Peyer's patch (tissue), 4 donors: ENCODE data around the gene NDC1.

Source experiments
- CTCF ChIP-seq, 6 experiments: fragments of 450-650 bp in 4 of 6; fragments of 200-600 bp in 2 of 6; sonication (generic) in 1 of 6; IDR thresholded peaks; one replicate each; pipeline ENCODE4 v1.5.1; 2017 to 2019; ENCODE audit warnings: antibody characterized with exemption in 6 of 6, mild to moderate bottlenecking in 3 of 6, moderate library complexity in 1 of 6
- POLR2A ChIP-seq, 2 donors: fragments of 450-650 bp; IDR thresholded peaks; one replicate each; pipeline ENCODE4 v1.5.1; 2017; ENCODE audit warnings: antibody characterized with exemption in 2 of 2, mild to moderate bottlenecking in 2 of 2, moderate library complexity in 2 of 2

DNA sequence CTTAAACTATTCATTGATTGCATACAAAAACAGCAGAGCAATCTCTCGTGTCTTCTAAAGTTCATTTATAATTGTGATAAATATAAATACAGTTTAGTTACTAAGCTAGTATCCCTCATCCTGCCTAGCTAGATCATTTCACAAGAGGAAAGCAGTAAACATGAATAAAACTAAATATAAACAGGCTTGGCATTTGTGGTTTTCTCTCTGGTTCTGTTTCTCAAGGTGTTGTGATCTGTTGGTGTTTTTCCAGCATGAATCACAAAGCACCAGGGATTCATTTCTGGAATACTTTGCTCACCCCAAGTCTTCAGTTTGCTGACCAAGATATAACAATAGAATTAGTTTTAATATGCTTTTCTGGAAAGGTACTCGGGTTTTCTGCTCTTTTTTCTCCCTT is 66.4 kb downstream of the NDC1 start:
- TF ChIP-seq CTCF (IDR thresholded peaks at IDR 0.05) (no peak), POLR2A (IDR thresholded peaks at IDR 0.05) (no peak)
